ENCODE results near the gene CLIP2. TPM values are rescaled to one million over a fixed set of nuclear protein-coding genes. Genes with fewer than 3 reads are reported as not detected.

Gene CLIP2
- total and polyA plus RNA-seq, 12 donors: 4.5 to 11.3 (median 6.6) TPM

GRCh38 chr7:74343281-74344131 is 54.3 kb downstream of the CLIP2 start:
- no peak overlapping the region for H3K27ac ChIP-seq
- H3K9me3 ChIP-seq: no peaks in the 10 kb centered on the region
- no peak overlapping the region for H3K4me3 ChIP-seq
- H3K27me3 ChIP-seq: no peaks in the 10 kb centered on the region
- H3K4me1 ChIP-seq: peaks cover 0 to 7% (median 0%) of the 10 kb centered on the region in 9 donors
- WGBS, 2 donors: 82 to 83% methylated on average over 14 of the region's 14 CpGs
- TF ChIP-seq, protein P1, sequence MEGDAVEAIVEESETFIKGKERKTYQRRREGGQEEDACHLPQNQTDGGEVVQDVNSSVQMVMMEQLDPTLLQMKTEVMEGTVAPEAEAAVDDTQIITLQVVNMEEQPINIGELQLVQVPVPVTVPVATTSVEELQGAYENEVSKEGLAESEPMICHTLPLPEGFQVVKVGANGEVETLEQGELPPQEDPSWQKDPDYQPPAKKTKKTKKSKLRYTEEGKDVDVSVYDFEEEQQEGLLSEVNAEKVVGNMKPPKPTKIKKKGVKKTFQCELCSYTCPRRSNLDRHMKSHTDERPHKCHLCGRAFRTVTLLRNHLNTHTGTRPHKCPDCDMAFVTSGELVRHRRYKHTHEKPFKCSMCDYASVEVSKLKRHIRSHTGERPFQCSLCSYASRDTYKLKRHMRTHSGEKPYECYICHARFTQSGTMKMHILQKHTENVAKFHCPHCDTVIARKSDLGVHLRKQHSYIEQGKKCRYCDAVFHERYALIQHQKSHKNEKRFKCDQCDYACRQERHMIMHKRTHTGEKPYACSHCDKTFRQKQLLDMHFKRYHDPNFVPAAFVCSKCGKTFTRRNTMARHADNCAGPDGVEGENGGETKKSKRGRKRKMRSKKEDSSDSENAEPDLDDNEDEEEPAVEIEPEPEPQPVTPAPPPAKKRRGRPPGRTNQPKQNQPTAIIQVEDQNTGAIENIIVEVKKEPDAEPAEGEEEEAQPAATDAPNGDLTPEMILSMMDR (IDR thresholded peaks at IDR 0.05): no peak
- intact Hi-C loops (cut with DNase I): no loop called here
- ATAC-seq (peak in 2 of 8 donors; percentile 50 to 52), DNase-seq (no peak)
- H3K36me3 ChIP-seq: peaks cover 0 to 52% (median 0%) of the 10 kb centered on the region in 9 donors

DNA sequence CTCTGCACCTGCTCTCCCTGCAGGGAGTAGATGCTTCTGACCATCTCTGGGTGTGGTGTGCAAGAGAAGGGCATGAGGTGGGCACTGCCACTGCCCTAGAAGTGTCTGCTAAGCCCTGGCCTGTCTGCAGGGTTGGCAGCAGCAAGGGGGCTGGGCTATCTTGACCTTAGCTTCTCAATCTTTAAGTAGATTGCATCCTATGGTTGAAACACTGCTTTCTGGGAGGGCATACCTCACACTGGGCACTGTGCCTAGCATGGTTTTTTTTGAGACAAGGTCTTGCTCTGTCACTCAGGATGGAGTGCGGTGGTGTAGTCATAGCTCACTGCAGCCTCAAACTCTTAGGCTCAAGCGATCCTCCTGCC is 54.9 kb downstream of the CLIP2 start:
- no peak overlapping the region for H3K4me3 ChIP-seq
- no peak overlapping the region for H3K27ac ChIP-seq
- H3K36me3 ChIP-seq: peaks cover 0 to 46% (median 0%) of the 10 kb centered on the region in 9 donors
- peaks cover 0 to 7% (median 0%) of the 10 kb centered on the region in 9 donors for H3K4me1 ChIP-seq
- ATAC-seq (peak in 1 of 8 donors; percentile 15), DNase-seq (no peak)
- TF ChIP-seq, protein P1 (IDR thresholded peaks at IDR 0.05): no peak
- 94 to 96% methylated on average over 2 of the region's 2 CpGs for WGBS, 2 donors
- intact Hi-C loops (cut with DNase I): no loop called here
- no peaks in the 10 kb centered on the region for H3K27me3 ChIP-seq
- H3K9me3 ChIP-seq: no peaks in the 10 kb centered on the region

- Histone ChIP-seq H3K27ac (no peak overlapping the region), H3K36me3 (peaks cover 0 to 39% (median 0%) of the 10 kb centered on the region in 9 donors), H3K27me3 (no peaks in the 10 kb centered on the region), H3K4me1 (peaks cover 0 to 7% (median 0%) of the 10 kb centered on the region in 9 donors), H3K4me3 (no peak overlapping the region), H3K9me3 (no peaks in the 10 kb centered on the region)
- WGBS, 2 donors: 91 to 97% methylated on average over 2 of the region's 2 CpGs
- intact Hi-C loops (cut with DNase I): no loop called here
- ATAC-seq (no peak), DNase-seq (no peak)
- TF ChIP-seq, protein P1 (IDR thresholded peaks at IDR 0.05): no peak
These were observed 55.6 kb downstream of the CLIP2 start for GRCh38 chr7:74344786-74345185.

DNA sequence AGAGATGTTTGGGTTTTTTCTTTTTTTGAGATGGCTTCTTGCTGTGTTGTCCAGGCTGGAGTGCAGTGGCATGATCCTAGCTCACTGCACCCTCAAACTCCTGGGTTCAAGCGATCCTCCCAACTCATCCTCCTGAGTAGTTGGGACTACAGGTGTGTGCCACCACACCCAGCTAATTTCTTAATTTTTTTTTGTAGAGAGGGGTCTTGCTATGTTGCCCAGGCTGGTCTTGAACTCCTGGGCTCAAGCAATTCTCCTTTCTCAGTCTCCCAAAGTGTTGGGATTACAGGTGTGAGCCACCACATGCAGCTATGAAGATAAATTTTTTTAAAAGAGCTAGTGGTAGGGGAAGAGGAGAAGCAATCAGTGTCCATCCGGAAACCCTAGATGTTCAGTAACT is 56.8 kb downstream of the CLIP2 start:
- Histone ChIP-seq H3K9me3 (no peaks in the 10 kb centered on the region), H3K27me3 (no peaks in the 10 kb centered on the region), H3K36me3 (peaks cover 0 to 39% (median 0%) of the 10 kb centered on the region in 9 donors), H3K4me1 (peaks cover 0 to 7% (median 0%) of the 10 kb centered on the region in 9 donors), H3K27ac (no peak overlapping the region), H3K4me3 (no peak overlapping the region)
- intact Hi-C loops (cut with DNase I): no loop called here
- ATAC-seq (no peak), DNase-seq (no peak)
- TF ChIP-seq, protein P1 (IDR thresholded peaks at IDR 0.05): no peak
- WGBS, 2 donors: 96 to 100% methylated on average over 2 of the region's 2 CpGs

All from heart right ventricle (tissue), 16 donors.